ENCODE results near the gene STK31. TPM values are rescaled to one million over a fixed set of nuclear protein-coding genes. Genes with fewer than 3 reads are reported as not detected.
"Not testable (repeated sequence)": the region's sequence is repeated elsewhere in the genome, so short reads cannot be mapped to it uniquely, and the experiment has no call there.

STK31 gene
- total RNA-seq, 1 donor from 2014 or later: not detected

GRCh38 chr7:23724113-23724512, 14.1 kb downstream of the STK31 start:
- H3K9me3 Mint-ChIP-seq; H3K36me3 Mint-ChIP-seq (ENCODE audit: low read depth); H3K27ac Mint-ChIP-seq; DNase-seq; H3K4me3 Mint-ChIP-seq; H3K4me1 Mint-ChIP-seq; H3K27me3 Mint-ChIP-seq; intact Hi-C loops (cut with micrococcal nuclease): not testable (repeated sequence)

GRCh38 chr7:23742051-23742450, 32.0 kb downstream of the STK31 start:
- Mint-ChIP-seq H3K27ac (no peak overlapping the region), H3K4me3 (no peak overlapping the region), H3K4me1 (no peaks in the 10 kb centered on the region), H3K9me3 (peaks cover 9% of the 10 kb centered on the region), H3K27me3 (peaks cover 2% of the 10 kb centered on the region), H3K36me3 (ENCODE audit: low read depth) (no peaks in the 10 kb centered on the region)
- intact Hi-C loops (cut with micrococcal nuclease): no loop called here
- DNase-seq: no peak

GRCh38 chr7:23743226-23743625, 33.2 kb downstream of the STK31 start:
- intact Hi-C loops (cut with micrococcal nuclease): no loop called here
- peaks cover 9% of the 10 kb centered on the region for H3K9me3 Mint-ChIP-seq
- no peak overlapping the region for H3K27ac Mint-ChIP-seq
- no peak overlapping the region for H3K4me3 Mint-ChIP-seq
- DNase-seq: no peak
- no peaks in the 10 kb centered on the region for H3K4me1 Mint-ChIP-seq
- no peaks in the 10 kb centered on the region for H3K36me3 Mint-ChIP-seq (ENCODE audit: low read depth)
- no peaks in the 10 kb centered on the region for H3K27me3 Mint-ChIP-seq

- DNase-seq: no peak
- Mint-ChIP-seq H3K9me3 (peaks cover 9% of the 10 kb centered on the region), H3K4me3 (no peak overlapping the region), H3K4me1 (no peaks in the 10 kb centered on the region), H3K27ac (no peak overlapping the region), H3K36me3 (ENCODE audit: low read depth) (no peaks in the 10 kb centered on the region), H3K27me3 (peaks cover 3% of the 10 kb centered on the region)
- intact Hi-C loops (cut with micrococcal nuclease): no loop called here
Observed at GRCh38 chr7:23746629-23747028, 36.6 kb downstream of the STK31 start.

- intact Hi-C loops (cut with micrococcal nuclease): no loop called here
- no peak for DNase-seq
- H3K4me3 Mint-ChIP-seq: no peak overlapping the region
- H3K4me1 Mint-ChIP-seq: no peaks in the 10 kb centered on the region
- H3K36me3 Mint-ChIP-seq (ENCODE audit: low read depth): no peaks in the 10 kb centered on the region
- H3K27me3 Mint-ChIP-seq: peaks cover 3% of the 10 kb centered on the region
- peaks cover 6% of the 10 kb centered on the region for H3K9me3 Mint-ChIP-seq
- no peak overlapping the region for H3K27ac Mint-ChIP-seq
Observed at GRCh38 chr7:23751852-23752251, 41.8 kb downstream of the STK31 start.

GRCh38 chr7:23758839-23759238, 48.8 kb downstream of the STK31 start:
- H3K36me3 Mint-ChIP-seq (ENCODE audit: low read depth); intact Hi-C loops (cut with micrococcal nuclease); H3K27ac Mint-ChIP-seq; DNase-seq; H3K4me3 Mint-ChIP-seq; H3K4me1 Mint-ChIP-seq; H3K27me3 Mint-ChIP-seq; H3K9me3 Mint-ChIP-seq: not testable (repeated sequence)

- Mint-ChIP-seq H3K9me3 (no peaks in the 10 kb centered on the region), H3K4me3 (no peak overlapping the region), H3K27me3 (peaks cover 4% of the 10 kb centered on the region), H3K36me3 (ENCODE audit: low read depth) (no peaks in the 10 kb centered on the region), H3K4me1 (peaks cover 2% of the 10 kb centered on the region), H3K27ac (no peak overlapping the region)
- intact Hi-C loops (cut with micrococcal nuclease): no loop called here
- DNase-seq: no peak
Observed at GRCh38 chr7:23759671-23760391, 49.8 kb downstream of the STK31 start.

- intact Hi-C loops (cut with micrococcal nuclease): no loop called here
- Mint-ChIP-seq H3K36me3 (ENCODE audit: low read depth) (no peaks in the 10 kb centered on the region), H3K27me3 (peaks cover 7% of the 10 kb centered on the region), H3K4me3 (no peak overlapping the region), H3K4me1 (peaks cover 1% of the 10 kb centered on the region), H3K9me3 (no peaks in the 10 kb centered on the region), H3K27ac (no peak overlapping the region)
- DNase-seq: no peak
Observed at GRCh38 chr7:23765943-23766342, 55.9 kb downstream of the STK31 start.

GRCh38 chr7:23767514-23767913, 57.5 kb downstream of the STK31 start:
- H3K4me3 Mint-ChIP-seq: no peak overlapping the region
- H3K9me3 Mint-ChIP-seq: no peaks in the 10 kb centered on the region
- no peak for DNase-seq
- H3K27me3 Mint-ChIP-seq: peaks cover 7% of the 10 kb centered on the region
- H3K4me1 Mint-ChIP-seq: no peaks in the 10 kb centered on the region
- intact Hi-C loops (cut with micrococcal nuclease): no loop called here
- H3K36me3 Mint-ChIP-seq (ENCODE audit: low read depth): no peaks in the 10 kb centered on the region
- H3K27ac Mint-ChIP-seq: no peak overlapping the region

GRCh38 chr7:23768022-23768421, 58.0 kb downstream of the STK31 start:
- no peaks in the 10 kb centered on the region for H3K36me3 Mint-ChIP-seq (ENCODE audit: low read depth)
- intact Hi-C loops (cut with micrococcal nuclease): no loop called here
- H3K4me1 Mint-ChIP-seq: no peaks in the 10 kb centered on the region
- H3K27ac Mint-ChIP-seq: no peak overlapping the region
- no peak for DNase-seq
- H3K4me3 Mint-ChIP-seq: no peak overlapping the region
- H3K27me3 Mint-ChIP-seq: peaks cover 7% of the 10 kb centered on the region
- no peaks in the 10 kb centered on the region for H3K9me3 Mint-ChIP-seq

- intact Hi-C loops (cut with micrococcal nuclease); H3K27ac Mint-ChIP-seq; H3K36me3 Mint-ChIP-seq (ENCODE audit: low read depth); DNase-seq; H3K9me3 Mint-ChIP-seq; H3K4me1 Mint-ChIP-seq; H3K4me3 Mint-ChIP-seq; H3K27me3 Mint-ChIP-seq: not testable (repeated sequence)
Observed at GRCh38 chr7:23779185-23779800, 69.3 kb downstream of the STK31 start.

- Mint-ChIP-seq H3K27me3 (no peaks in the 10 kb centered on the region), H3K36me3 (ENCODE audit: low read depth) (no peaks in the 10 kb centered on the region), H3K9me3 (no peaks in the 10 kb centered on the region), H3K27ac (no peak overlapping the region), H3K4me1 (no peaks in the 10 kb centered on the region), H3K4me3 (no peak overlapping the region)
- DNase-seq: no peak
- intact Hi-C loops (cut with micrococcal nuclease): no loop called here
Observed at GRCh38 chr7:23783115-23783514, 73.1 kb downstream of the STK31 start.

GRCh38 chr7:23787272-23787671, 77.3 kb downstream of the STK31 start:
- no peaks in the 10 kb centered on the region for H3K4me1 Mint-ChIP-seq
- H3K4me3 Mint-ChIP-seq: no peak overlapping the region
- DNase-seq: no peak
- H3K36me3 Mint-ChIP-seq (ENCODE audit: low read depth): no peaks in the 10 kb centered on the region
- intact Hi-C loops (cut with micrococcal nuclease): no loop called here
- H3K9me3 Mint-ChIP-seq: no peaks in the 10 kb centered on the region
- no peaks in the 10 kb centered on the region for H3K27me3 Mint-ChIP-seq
- H3K27ac Mint-ChIP-seq: no peak overlapping the region

- H3K9me3 Mint-ChIP-seq: no peaks in the 10 kb centered on the region
- H3K27ac Mint-ChIP-seq: no peak overlapping the region
- no peak overlapping the region for H3K4me3 Mint-ChIP-seq
- no peaks in the 10 kb centered on the region for H3K4me1 Mint-ChIP-seq
- H3K36me3 Mint-ChIP-seq (ENCODE audit: low read depth): no peaks in the 10 kb centered on the region
- H3K27me3 Mint-ChIP-seq: no peaks in the 10 kb centered on the region
- intact Hi-C loops (cut with micrococcal nuclease): no loop called here
- no peak for DNase-seq
Observed at GRCh38 chr7:23788843-23789242, 78.8 kb downstream of the STK31 start.

GRCh38 chr7:23791721-23792120, 81.7 kb downstream of the STK31 start:
- intact Hi-C loops (cut with micrococcal nuclease): no loop called here
- no peak for DNase-seq
- no peaks in the 10 kb centered on the region for H3K4me1 Mint-ChIP-seq
- no peak overlapping the region for H3K27ac Mint-ChIP-seq
- peaks cover 11% of the 10 kb centered on the region for H3K9me3 Mint-ChIP-seq
- no peaks in the 10 kb centered on the region for H3K36me3 Mint-ChIP-seq (ENCODE audit: low read depth)
- no peaks in the 10 kb centered on the region for H3K27me3 Mint-ChIP-seq
- no peak overlapping the region for H3K4me3 Mint-ChIP-seq

All from activated CD4-positive, alpha-beta T cell treated with anti-CD3 and anti-CD28 coated beads, Interleukin-2, amount 10 ng/mL, durations not matched to agents 24 days and 14 days (primary cell).